Activated naive CD8-positive, alpha-beta T cell treated with anti-CD3 and anti-CD28 coated beads, Interleukin-2, amount 50 U/mL, for 24 hours (primary cell): ENCODE data around the gene ETV3L.
"Not testable (repeated sequence)": the region's sequence is repeated elsewhere in the genome, so short reads cannot be mapped to it uniquely, and the experiment has no call there.

Experiments used
- ATAC-seq: fragments of 150-1000 bp; cut with Tn5 transposase; one replicate; pipeline ENCODE4 v1.10.0; 2021
- DNase-seq: peaks from one replicate; pipeline ENCODE4 v3.0.0; 2021
- H3K27ac Mint-ChIP-seq: one replicate; pipeline ENCODE4 v1.8.0; 2021; ENCODE audit warnings: mild to moderate bottlenecking, mixed read lengths
- H3K27me3 Mint-ChIP-seq: one replicate; pipeline ENCODE4 v1.8.0; 2021; ENCODE audit warnings: mixed read lengths
- H3K36me3 Mint-ChIP-seq: one replicate; pipeline ENCODE4 v1.8.0; 2021; ENCODE audit warnings: low read depth, mixed read lengths
- H3K4me1 Mint-ChIP-seq: one replicate; pipeline ENCODE4 v1.8.0; 2021; ENCODE audit warnings: mixed read lengths
- H3K4me3 Mint-ChIP-seq: one replicate; pipeline ENCODE4 v1.8.0; 2021; ENCODE audit warnings: mild to moderate bottlenecking, moderate library complexity, mixed read lengths
- H3K9me3 Mint-ChIP-seq: one replicate; pipeline ENCODE4 v1.8.0; 2021; ENCODE audit warnings: mixed read lengths

ETV3L gene

GRCh38 chr1:157104598-157105293 lies 5.1 kb upstream of the ETV3L start:
- H3K9me3 Mint-ChIP-seq = no peaks in the 10 kb centered on the region
- H3K27ac Mint-ChIP-seq = no peak overlapping the region
- H3K4me3 Mint-ChIP-seq = no peak overlapping the region
- peaks cover 34% of the 10 kb centered on the region for H3K27me3 Mint-ChIP-seq
- no peaks in the 10 kb centered on the region for H3K36me3 Mint-ChIP-seq
- ATAC-seq (no peak), DNase-seq (no peak)
- H3K4me1 Mint-ChIP-seq = peaks cover 17% of the 10 kb centered on the region

- no peaks in the 10 kb centered on the region for H3K36me3 Mint-ChIP-seq
Observed at GRCh38 chr1:157103268-157103667, 3.7 kb upstream of the ETV3L start.

DNA sequence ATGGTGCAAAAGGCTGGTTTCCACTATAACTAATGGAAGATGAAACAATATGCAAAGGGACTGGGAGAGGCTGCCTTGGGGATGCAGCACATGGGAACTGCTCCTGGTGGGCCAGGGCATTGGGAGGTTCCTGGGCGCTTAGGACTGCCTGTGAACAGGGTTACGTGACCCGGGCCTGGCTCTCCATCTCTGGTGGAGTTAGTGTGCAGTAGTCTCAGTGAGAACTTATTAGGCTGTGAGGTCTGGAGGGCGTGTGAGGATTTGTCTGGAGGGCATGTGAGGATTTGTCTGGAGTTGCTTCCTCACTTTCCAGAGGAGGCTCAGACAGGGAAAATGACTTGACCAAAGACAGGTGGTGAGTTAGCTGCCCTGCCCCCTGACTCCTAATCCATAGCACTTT lies 1.5 kb upstream of the ETV3L start:
- peaks cover 9% of the 10 kb centered on the region for H3K27me3 Mint-ChIP-seq

More at GRCh38 chr1:157103268-157103667, 3.7 kb upstream of the ETV3L start:
- no peak overlapping the region for H3K27ac Mint-ChIP-seq
- no peak overlapping the region for H3K4me3 Mint-ChIP-seq
- H3K27me3 Mint-ChIP-seq = peaks cover 30% of the 10 kb centered on the region
- no peaks in the 10 kb centered on the region for H3K9me3 Mint-ChIP-seq
- peaks cover 27% of the 10 kb centered on the region for H3K4me1 Mint-ChIP-seq
- no peak for ATAC-seq
- no peak for DNase-seq

DNA sequence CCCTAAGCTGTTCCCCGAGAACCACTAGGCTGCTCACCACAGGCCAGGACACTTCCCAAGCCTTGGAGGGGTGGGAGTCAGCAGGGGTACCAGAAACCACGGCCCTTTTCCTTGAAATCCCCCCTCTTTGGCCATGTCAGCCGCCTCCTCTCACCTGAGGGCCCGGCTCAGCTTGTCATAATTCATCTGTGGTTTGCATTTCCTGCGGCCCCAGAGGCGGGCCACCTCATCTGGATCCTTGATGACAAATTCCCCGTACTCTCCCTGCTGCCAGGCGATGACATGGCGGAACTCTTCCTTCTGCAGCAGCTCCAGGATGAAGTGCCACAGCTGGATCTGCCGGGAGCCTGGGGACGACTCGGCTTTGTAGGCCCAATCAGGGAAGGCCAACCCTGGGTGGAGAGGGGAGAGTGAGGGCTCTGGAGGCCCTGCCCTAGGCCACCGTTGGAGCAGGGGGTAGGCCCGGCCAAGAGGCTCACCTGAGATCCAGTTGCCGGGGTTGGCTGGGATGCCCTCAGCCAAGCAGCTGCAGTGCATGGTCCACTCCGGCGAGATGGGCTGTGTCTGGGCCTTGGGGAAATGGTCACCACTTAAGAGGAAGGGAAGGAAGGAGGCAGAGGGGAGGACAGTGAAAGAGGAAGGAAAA lies 498 bp downstream of the ETV3L start:
- H3K27ac Mint-ChIP-seq = not testable (repeated sequence)
- H3K4me1 Mint-ChIP-seq = peaks cover 10% of the 10 kb centered on the region

More for the DNA sequence above, 1.5 kb upstream of the ETV3L start:
- no peak for ATAC-seq
- Mint-ChIP-seq H3K4me3 (no peak overlapping the region), H3K9me3 (no peaks in the 10 kb centered on the region), H3K36me3 (no peaks in the 10 kb centered on the region), H3K27ac (no peak overlapping the region), H3K4me1 (peaks cover 19% of the 10 kb centered on the region)
- no peak for DNase-seq

DNA sequence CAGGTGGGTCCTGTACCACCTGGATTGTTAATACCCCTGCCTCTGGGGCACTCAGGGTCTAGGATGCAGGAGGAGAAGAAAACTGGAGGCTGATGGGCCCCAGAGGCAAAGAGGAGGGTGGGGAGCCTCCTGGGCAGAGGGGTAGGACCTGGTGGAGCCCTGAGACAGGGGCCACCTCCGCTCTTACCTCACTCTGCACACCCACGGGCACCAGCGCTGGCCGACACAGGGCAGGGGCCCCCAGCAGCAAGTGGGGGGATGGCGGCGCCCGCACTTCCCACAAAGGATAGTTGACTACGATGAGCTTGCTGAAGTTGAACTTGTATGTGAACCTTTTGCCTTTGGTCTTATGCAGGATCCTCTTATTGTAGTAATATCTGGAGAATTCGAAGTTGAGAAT lies 1.1 kb downstream of the ETV3L start:
- DNase-seq (no peak), ATAC-seq (no peak)
- Mint-ChIP-seq H3K27ac (no peak overlapping the region), H3K4me1 (peaks cover 10% of the 10 kb centered on the region), H3K27me3 (peaks cover 2% of the 10 kb centered on the region), H3K9me3 (no peaks in the 10 kb centered on the region), H3K4me3 (no peak overlapping the region), H3K36me3 (no peaks in the 10 kb centered on the region)

More for the DNA sequence above, 498 bp downstream of the ETV3L start:
- not testable (repeated sequence) for DNase-seq, H3K36me3 Mint-ChIP-seq, H3K9me3 Mint-ChIP-seq, H3K4me3 Mint-ChIP-seq, H3K27me3 Mint-ChIP-seq
- ATAC-seq = peak; percentile 42

DNA sequence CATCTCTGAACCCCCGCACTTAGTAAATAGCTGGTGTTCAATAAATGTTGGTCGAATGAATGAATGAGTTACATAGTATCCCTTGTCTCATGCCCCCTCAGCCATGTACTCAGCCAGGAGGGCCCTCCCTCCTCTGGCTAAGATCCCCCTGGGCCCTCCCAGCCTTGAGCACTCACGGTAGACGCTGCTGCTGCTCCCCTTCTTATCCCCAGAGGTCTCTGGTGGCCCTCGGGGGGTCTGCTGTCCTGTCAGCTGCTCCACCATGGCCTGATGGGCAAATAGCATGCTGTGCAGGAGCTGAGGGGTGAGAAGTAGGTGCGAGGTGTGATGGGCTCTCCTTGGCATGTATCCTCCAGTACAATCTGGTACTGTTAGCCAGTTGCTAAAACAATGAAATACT lies 1.9 kb downstream of the ETV3L start:
- H3K9me3 Mint-ChIP-seq = no peaks in the 10 kb centered on the region
- H3K36me3 Mint-ChIP-seq = no peaks in the 10 kb centered on the region
- ATAC-seq (no peak), DNase-seq (no peak)
- H3K4me3 Mint-ChIP-seq = no peak overlapping the region
- no peak overlapping the region for H3K27ac Mint-ChIP-seq
- H3K27me3 Mint-ChIP-seq = peaks cover 2% of the 10 kb centered on the region
- peaks cover 10% of the 10 kb centered on the region for H3K4me1 Mint-ChIP-seq

DNA sequence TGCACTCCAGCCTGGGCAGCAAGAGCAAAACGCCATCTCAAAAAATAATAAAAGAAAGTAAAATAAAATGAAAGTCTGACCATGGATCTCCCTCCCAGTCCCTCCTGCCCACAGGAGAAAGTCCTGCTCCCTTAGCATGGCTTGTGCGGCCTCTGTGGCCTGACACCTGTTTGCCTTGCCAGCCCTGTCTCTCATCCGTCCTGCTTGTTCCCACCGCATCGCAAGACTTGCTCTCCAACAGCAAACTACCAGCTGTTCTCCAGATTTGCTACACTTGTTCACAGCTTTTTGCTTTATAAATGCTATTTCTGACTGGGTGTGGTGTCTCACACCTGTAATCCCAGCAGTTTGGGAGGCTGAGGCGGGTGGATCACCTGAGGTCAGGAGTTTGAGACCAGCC lies 2.7 kb downstream of the ETV3L start:
- no peaks in the 10 kb centered on the region for H3K36me3 Mint-ChIP-seq
- peaks cover 10% of the 10 kb centered on the region for H3K4me1 Mint-ChIP-seq

GRCh38 chr1:157095551-157095950 lies 4.1 kb downstream of the ETV3L start:
- no peak overlapping the region for H3K27ac Mint-ChIP-seq
- no peaks in the 10 kb centered on the region for H3K9me3 Mint-ChIP-seq
- H3K27me3 Mint-ChIP-seq = no peaks in the 10 kb centered on the region
- H3K36me3 Mint-ChIP-seq = no peaks in the 10 kb centered on the region
- no peak for ATAC-seq
- H3K4me3 Mint-ChIP-seq = no peak overlapping the region
- no peak for DNase-seq
- peaks cover 10% of the 10 kb centered on the region for H3K4me1 Mint-ChIP-seq

More for the DNA sequence above, 2.7 kb downstream of the ETV3L start:
- Mint-ChIP-seq H3K27me3 (no peaks in the 10 kb centered on the region), H3K9me3 (no peaks in the 10 kb centered on the region), H3K4me3 (no peak overlapping the region), H3K27ac (no peak overlapping the region)
- ATAC-seq (no peak), DNase-seq (no peak)

GRCh38 chr1:157095091-157095490 lies 4.5 kb downstream of the ETV3L start:
- DNase-seq (no peak), ATAC-seq (no peak)
- no peaks in the 10 kb centered on the region for H3K9me3 Mint-ChIP-seq
- peaks cover under 1% of the 10 kb centered on the region for H3K27me3 Mint-ChIP-seq
- H3K36me3 Mint-ChIP-seq = no peaks in the 10 kb centered on the region
- H3K27ac Mint-ChIP-seq = no peak overlapping the region
- peaks cover 10% of the 10 kb centered on the region for H3K4me1 Mint-ChIP-seq
- no peak overlapping the region for H3K4me3 Mint-ChIP-seq

DNA sequence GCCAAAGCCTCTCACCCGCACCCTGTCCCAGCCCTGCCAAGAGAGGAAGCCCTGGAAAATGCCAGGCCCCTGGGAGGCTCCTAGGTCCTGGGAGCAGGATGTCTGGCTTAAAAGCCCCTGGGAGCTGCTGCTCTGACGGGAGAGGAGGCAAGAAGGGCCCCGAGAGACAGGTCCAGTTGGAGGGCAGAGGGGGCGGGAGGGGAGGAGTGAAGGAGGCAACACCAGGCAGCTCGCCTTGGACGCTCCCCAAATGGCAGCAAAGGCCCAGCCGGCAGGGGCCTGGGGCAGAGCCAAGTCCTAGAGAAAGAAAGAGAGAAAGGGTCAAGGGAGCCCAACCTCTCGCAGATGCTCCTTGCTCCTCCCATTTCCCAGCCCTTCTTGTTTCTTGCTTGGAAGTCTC lies 6.8 kb downstream of the ETV3L start:
- no peak overlapping the region for H3K4me3 Mint-ChIP-seq
- no peak overlapping the region for H3K27ac Mint-ChIP-seq
- no peaks in the 10 kb centered on the region for H3K4me1 Mint-ChIP-seq
- DNase-seq (no peak), ATAC-seq (no peak)
- H3K36me3 Mint-ChIP-seq = no peaks in the 10 kb centered on the region
- peaks cover 2% of the 10 kb centered on the region for H3K27me3 Mint-ChIP-seq
- no peaks in the 10 kb centered on the region for H3K9me3 Mint-ChIP-seq

GRCh38 chr1:157091668-157092273 lies 7.8 kb downstream of the ETV3L start:
- no peak overlapping the region for H3K4me3 Mint-ChIP-seq
- H3K4me1 Mint-ChIP-seq = no peaks in the 10 kb centered on the region
- peaks cover 2% of the 10 kb centered on the region for H3K27me3 Mint-ChIP-seq
- H3K27ac Mint-ChIP-seq = no peak overlapping the region
- DNase-seq (no peak), ATAC-seq (no peak)
- H3K36me3 Mint-ChIP-seq = no peaks in the 10 kb centered on the region
- no peaks in the 10 kb centered on the region for H3K9me3 Mint-ChIP-seq

GRCh38 chr1:157091186-157091585 lies 8.4 kb downstream of the ETV3L start:
- Mint-ChIP-seq H3K27ac (no peak overlapping the region), H3K4me1 (no peaks in the 10 kb centered on the region), H3K4me3 (no peak overlapping the region), H3K9me3 (no peaks in the 10 kb centered on the region), H3K27me3 (peaks cover 2% of the 10 kb centered on the region), H3K36me3 (no peaks in the 10 kb centered on the region)
- ATAC-seq (no peak), DNase-seq (no peak)

- ATAC-seq (no peak), DNase-seq (no peak)
- Mint-ChIP-seq H3K27me3 (peaks cover 2% of the 10 kb centered on the region), H3K4me1 (no peaks in the 10 kb centered on the region), H3K27ac (no peak overlapping the region), H3K36me3 (no peaks in the 10 kb centered on the region), H3K9me3 (no peaks in the 10 kb centered on the region), H3K4me3 (no peak overlapping the region)
Observed at GRCh38 chr1:157090771-157091170, 8.8 kb downstream of the ETV3L start.

- H3K9me3 Mint-ChIP-seq = no peaks in the 10 kb centered on the region
- no peaks in the 10 kb centered on the region for H3K4me1 Mint-ChIP-seq
- H3K4me3 Mint-ChIP-seq = no peak overlapping the region
- H3K36me3 Mint-ChIP-seq = no peaks in the 10 kb centered on the region
- DNase-seq (peak; percentile 90), ATAC-seq (peak; percentile 90)
- no peak overlapping the region for H3K27ac Mint-ChIP-seq
- peaks cover 2% of the 10 kb centered on the region for H3K27me3 Mint-ChIP-seq
Observed at GRCh38 chr1:157090196-157090647, 9.4 kb downstream of the ETV3L start.

GRCh38 chr1:157089789-157090188 lies 9.8 kb downstream of the ETV3L start:
- no peaks in the 10 kb centered on the region for H3K36me3 Mint-ChIP-seq
- ATAC-seq (no peak), DNase-seq (no peak)
- H3K9me3 Mint-ChIP-seq = no peaks in the 10 kb centered on the region
- no peaks in the 10 kb centered on the region for H3K4me1 Mint-ChIP-seq
- H3K4me3 Mint-ChIP-seq = no peak overlapping the region
- H3K27me3 Mint-ChIP-seq = peaks cover 2% of the 10 kb centered on the region
- no peak overlapping the region for H3K27ac Mint-ChIP-seq
